GM18909 (cell line): Measurements from ENCODE around the gene PPP1R9B.

ENCODE experiments used
- ATAC-seq: cut with Tn5 transposase; IDR thresholded peaks from one replicate; pipeline ENCODE4 v1.9.1; 2021; ENCODE audit warnings: mild to moderate bottlenecking; ENCODE audit not compliant: unreplicated experiment, poor library complexity

Gene PPP1R9B, protein sequence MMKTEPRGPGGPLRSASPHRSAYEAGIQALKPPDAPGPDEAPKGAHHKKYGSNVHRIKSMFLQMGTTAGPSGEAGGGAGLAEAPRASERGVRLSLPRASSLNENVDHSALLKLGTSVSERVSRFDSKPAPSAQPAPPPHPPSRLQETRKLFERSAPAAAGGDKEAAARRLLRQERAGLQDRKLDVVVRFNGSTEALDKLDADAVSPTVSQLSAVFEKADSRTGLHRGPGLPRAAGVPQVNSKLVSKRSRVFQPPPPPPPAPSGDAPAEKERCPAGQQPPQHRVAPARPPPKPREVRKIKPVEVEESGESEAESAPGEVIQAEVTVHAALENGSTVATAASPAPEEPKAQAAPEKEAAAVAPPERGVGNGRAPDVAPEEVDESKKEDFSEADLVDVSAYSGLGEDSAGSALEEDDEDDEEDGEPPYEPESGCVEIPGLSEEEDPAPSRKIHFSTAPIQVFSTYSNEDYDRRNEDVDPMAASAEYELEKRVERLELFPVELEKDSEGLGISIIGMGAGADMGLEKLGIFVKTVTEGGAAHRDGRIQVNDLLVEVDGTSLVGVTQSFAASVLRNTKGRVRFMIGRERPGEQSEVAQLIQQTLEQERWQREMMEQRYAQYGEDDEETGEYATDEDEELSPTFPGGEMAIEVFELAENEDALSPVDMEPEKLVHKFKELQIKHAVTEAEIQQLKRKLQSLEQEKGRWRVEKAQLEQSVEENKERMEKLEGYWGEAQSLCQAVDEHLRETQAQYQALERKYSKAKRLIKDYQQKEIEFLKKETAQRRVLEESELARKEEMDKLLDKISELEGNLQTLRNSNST

DNA sequence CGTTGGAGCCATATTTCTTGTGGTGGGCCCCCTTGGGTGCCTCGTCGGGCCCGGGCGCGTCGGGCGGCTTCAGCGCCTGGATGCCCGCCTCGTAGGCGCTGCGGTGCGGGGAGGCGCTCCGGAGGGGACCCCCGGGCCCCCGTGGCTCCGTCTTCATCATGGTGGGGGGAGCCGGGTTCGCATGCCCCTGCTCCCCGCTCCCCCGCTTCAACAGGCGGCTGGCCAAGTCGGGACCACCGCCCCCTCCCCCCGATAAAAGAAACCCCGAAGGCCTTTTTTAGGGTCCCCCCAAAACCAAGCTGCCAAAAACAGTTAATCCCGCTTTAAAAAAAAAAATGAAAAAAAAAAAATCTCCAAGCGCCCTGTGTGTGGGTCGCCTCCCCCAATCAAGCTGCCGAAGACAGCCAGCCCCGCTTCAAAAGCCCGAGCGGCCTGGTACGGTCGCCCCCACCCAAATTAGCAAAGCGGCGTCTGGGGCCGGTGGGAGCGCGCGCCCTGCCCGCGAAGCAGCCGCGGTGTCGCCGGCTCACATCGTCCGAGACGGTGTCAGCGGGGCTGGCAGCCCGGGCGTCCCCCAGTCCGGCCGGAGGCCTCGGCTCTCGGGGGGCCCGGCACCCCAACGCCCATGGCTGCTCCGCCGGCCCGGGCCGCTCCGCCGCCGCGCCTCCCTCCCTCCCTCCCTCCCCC is at the start of gene PPP1R9B:
Gene PPP1R9B (minus strand): TSS at position 324 of the 687 bp plus-strand sequence. CDS start 164 bp downstream, at position 160.
- ATAC-seq: no peak

DNA sequence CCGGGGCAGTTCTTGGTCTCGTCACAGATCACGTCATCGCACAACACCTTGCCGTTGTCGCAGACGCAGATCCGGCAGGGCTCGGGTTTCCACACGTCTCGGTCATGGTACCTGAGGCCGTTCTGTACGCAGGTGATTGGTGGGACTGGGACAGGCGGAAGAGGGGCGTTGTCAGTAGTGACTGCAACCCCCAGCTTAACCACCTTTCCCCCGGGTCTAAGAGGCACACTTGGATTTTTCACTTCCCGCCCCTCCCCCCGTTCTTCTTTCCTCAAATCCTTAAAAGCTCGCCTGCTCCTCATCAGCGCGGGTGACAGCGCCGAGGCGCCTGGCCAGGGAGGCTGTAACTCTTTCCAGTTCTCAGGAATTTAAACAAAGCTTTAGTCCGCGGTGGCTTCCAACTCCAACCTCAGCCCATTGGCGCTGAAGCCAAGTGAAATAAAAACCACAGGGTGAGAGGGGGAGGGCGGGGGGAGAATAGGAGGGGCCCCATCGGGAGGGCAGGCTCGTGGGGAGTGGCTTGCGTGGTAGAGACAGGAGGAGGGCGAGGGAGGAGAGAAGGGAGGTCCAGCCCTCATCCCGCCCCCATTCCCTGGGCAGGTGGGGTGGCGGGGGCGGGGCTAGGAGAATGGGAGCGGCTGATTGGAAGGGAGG is 49.5 kb upstream of the PPP1R9B start:
- ATAC-seq: peak; percentile 29

DNA sequence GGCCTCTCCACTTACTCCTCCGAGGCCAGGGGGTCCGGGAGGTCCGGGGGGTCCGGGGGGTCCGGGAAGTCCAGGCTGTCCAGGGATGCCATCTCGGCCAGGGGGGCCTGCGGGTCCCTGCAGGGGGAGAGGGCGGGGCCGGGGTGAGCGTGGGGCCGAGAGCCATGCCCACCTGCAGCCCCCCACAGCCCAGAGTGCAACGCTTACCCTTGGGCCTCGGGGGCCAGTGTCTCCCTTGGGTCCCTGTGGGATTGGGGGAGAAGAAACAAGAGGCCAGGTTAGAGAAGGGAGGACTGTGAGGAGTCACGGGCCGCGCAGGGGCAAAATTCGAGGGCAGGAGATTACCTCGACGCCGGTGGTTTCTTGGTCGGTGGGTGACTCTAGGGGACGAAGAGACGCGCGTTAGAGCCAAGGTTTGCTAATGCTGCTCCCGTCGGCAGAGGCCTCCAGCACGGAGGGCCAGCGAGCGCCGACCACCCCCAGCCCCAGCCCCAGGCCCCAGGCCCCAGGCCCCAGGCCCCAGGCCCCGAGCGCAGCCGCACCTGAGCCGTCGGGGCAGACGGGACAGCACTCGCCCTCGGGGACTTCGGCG is 48.8 kb upstream of the PPP1R9B start:
- ATAC-seq: no peak

DNA sequence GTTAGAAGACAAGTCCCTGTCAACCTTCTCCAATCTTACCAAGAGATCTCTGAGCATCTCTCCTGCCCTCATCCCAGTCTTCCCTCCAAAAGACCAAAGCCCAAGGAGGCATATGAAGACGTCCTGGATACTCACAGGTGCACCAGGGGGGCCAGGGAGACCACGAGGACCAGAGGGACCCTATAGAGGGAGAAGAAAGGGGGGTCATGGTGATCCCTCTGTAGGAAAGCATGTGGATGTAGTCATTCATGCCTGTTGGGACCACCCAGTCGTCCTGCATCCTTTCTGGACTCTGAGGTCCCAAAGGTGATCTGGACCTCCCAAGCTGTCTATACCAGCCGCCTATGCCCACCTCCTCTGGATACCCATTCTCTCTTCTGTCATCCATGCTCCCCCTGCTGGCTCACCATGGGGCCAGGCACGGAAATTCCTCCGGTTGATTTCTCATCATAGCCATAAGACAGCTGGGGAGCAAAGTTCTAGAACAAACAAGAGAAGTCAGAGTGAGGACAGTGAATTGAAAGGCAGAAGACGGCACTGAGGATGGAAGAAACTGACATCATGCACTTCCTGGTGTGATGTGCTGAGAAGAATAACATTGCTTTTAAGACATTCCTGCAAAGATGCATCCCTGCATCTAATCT is 47.7 kb upstream of the PPP1R9B start:
- ATAC-seq: no peak

DNA sequence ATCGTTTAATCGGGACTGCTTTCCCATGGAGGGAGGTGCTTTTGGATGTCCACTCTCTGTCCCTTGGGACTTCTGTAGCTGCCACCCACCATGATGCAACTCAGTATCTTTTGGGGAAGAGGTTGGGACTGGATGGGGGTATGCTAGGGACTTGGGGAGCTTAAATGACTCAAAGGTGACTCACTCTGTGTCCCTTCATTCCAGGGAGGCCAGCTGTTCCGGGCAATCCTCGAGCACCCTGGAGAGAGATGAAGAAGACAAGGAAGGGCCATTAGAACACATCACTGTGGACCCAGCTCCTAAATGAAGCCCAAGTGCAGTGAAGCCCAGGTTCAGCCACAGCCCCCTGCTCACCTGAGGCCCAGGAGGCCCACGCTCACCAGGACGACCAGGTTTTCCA is 46.3 kb upstream of the PPP1R9B start:
- no peak for ATAC-seq

DNA sequence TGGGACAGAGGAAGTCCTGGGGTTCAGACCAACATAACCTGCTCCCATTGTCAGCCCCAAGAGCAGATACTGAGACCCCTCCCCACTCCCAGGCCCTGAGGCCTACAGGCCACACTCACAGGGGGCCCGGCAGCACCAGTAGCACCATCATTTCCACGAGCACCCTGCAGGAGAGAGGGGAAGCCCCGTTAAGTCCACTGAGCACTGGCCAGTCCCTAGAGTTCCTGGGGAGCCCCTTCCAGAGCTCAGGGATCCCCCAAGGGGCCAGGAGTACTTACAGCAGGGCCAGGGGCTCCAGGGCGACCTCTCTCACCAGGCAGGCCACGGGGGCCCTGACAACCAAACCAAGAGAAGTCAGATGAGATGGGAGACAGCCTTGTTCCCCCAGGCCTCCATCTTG is 45.6 kb upstream of the PPP1R9B start:
- ATAC-seq: no peak

DNA sequence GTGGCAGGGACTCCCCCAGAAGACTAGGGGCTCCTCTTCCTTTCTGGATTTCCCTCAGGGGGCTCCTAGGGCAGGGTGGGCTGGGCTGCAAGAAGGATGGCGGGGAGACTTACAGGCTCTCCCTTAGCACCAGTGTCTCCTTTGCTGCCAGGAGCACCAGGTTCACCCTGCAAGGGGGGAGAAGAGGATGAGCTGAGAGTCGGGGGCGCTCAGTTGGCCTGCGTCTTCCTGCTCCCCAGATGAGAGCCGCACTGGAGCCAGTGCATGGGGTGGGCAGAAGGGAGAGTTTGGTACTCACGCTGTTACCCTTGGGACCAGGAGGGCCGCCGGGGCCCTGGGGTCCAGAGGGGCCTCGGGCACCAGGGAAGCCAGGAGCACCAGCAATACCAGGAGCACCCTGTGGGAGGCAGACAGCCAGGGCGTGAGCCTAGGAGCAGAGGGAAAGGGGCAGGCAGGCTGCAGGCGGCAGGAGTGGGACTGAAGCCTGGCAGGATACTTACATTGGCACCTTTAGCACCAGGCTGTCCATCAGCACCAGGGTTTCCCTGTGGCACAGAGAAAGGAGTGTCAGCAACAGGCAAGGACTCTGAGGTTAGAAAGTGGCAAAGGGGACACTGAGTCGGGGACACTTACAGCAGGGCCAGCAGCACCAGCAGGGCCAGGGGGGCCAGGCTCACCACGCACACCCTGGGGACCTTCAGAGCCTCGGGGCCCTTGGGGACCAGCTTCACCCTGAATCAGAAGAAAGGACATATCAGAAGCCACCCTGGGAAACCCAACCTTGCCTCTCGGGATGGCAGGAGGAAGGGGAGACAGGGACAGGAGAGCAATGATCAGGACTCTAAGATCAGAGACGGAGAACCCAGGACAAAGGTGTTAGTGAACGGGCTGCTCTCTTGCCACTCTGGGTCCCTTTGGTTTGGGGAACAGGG is 44.7 kb upstream of the PPP1R9B start:
- no peak for ATAC-seq

DNA sequence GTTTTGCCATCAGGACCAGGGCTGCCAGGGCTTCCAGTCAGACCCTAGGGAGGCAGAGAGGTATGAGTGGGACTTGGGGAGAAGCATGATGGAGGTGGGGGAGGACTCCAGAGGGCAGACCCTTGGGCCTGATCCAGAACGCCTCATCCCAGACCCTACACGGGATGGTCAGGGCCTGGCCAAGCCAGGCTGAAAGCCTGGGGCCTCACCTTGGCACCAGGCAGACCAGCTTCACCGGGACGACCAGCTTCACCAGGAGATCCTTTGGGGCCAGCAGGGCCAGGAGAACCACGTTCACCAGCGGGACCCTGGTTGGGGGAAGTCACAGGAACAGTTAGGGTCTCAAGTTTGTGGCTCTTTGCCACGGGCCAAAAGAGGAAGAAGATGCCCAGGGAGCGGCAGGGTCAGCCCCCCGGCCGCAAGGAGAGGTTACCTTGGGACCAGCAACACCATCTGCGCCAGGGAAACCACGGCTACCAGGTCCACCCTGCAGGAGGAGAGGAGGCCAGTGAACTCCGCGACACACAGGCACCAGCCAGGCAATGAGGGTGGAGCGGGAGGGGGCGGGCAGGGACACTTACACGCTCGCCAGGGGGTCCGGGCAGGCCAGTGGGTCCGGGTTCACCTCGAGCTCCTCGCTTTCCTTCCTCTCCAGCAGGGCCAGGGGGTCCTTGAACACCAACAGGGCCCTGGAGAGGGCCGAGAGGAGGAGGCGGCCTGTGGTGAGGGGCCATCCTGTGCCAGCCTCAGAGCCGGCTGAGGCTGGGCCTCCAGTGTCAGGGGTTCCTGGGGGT is 43.9 kb upstream of the PPP1R9B start:
- ATAC-seq: no peak

DNA sequence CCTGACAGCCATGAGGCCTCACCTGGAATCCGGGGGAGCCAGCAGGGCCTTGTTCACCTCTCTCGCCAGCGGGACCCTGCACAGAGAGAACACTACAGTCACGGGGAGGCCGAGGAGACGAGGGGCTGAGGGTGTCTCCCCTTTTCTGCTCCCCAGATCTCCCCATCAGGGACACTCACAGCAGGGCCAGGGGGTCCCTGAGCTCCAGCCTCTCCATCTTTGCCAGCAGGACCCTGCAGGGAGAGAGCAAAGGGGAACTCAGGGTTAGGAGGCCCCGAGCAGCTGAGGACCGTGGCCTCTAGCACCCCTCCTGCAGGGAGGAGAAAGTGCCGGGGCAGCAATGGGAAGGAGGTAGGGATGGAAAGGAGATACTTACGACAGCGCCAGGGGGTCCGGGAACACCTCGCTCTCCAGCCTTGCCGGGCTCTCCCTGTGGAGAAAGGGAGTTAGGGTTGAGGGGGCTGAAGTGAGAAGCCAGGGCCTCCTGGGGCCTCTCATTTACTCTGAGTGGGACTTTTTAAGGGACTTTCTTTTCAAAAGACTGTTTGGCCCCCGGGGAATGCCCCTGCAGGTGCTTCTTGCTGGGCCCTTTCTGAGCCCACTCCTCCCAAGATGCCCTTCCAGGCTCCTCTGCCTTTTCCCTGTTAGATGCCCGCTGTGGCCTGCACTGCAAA is 42.3 kb upstream of the PPP1R9B start:
- no peak for ATAC-seq

DNA sequence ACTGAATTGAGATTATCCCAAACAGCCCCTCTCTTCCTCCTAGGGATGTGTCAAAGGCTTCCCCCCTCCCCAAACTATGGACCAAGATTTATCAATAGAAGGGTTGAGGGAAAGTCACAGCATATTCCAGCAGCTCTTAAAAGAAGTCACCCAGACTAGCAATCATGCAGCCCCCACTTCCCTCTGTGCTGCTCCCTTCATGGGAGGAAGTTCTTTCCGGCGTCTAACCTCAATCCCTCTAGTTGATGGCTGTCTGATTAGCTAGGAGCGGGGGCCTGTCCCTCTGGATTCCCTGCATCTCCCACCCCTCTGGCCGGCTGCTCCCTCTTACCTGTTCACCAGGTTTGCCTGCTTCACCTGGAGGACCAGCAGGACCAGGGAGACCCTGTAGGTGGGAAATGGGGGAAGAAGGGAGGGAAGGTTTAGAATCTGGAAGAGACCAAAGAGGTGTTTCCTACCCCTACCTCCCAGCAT is 41.7 kb upstream of the PPP1R9B start:
- no peak for ATAC-seq

DNA sequence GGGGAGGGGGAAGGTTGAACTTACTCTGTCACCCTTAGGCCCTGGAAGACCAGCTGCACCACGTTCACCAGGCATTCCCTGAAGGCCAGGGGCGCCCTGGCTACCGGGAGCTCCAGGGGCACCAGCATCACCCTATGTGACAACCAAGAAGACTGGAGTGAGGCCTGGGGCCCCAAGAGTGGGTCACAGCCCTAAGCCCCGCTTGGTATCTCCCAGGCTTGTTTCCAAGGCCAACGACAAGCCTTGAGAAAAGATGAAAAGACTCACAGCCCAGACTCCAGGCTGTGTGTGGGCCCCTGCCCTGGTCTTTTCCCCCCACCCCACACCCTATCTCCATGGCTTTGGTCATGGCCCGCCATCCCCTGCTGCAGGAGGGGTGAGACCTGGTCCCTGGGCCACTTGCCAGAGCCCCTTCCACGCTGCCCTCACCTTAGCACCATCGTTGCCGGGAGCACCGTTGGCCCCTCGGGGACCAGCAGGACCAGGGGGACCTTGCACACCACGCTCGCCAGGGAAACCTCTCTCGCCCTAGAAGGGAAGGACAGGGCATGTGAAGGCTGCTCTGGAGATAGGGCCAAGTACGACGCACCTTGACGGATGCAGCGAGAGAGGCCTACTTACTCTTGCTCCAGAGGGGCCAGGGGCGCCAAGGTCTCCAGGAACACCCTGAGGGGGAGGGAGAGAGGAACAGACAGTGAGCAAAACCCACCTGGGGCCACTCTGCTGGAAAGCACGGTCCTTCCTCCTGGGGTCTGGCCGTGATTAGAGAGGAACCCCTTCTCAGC is 41.1 kb upstream of the PPP1R9B start:
- ATAC-seq: no peak

DNA sequence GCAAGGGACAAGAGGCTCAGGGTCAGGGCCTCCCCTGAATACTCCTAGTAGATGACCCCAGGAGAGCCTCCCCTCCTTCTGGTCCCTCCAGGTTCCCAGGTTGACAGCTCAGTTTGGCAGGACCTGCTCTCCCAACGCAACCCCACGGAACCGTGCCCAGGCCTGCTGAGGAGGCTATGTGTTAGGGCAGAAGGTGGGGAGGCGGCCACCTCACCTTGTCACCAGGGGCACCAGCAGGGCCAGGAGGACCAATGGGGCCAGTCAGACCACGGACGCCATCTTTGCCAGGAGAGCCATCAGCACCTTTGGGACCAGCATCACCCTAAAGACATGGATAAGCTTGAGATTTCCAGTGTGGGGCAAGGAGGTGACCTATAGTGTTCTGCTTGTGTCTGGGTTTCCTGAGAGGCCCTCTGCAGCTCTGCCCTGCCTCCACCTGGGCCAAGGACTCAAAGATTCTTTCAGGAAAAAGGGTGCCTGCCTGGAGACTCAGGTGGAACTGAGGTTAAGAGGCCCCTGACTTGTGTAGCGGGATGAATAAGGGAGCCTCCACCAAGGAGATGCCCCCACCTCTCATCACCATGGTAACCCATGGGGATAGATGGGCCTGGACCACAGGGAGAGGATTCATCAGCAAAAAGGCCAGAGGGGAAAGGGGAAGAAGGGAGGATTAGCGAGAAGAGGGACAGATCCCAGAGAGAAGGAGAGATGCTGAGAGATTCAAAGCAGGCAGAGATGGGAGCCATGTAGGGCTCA is 40.3 kb upstream of the PPP1R9B start:
- ATAC-seq: no peak

DNA sequence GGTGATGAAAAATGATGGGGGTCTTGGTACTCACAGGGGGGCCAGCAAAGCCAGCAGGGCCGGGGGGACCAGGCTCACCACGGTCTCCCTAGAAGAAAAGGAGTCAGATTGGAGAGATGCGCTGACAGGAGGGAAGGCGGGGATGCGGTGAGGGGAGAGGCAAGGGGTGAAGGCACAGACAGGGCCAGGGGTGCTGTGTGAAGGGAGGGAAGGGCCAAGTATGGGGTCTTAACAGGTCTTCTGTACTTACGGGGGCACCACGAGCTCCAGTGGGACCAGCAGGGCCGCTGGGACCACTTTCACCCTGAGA is 39.8 kb upstream of the PPP1R9B start:
- no peak for ATAC-seq

DNA sequence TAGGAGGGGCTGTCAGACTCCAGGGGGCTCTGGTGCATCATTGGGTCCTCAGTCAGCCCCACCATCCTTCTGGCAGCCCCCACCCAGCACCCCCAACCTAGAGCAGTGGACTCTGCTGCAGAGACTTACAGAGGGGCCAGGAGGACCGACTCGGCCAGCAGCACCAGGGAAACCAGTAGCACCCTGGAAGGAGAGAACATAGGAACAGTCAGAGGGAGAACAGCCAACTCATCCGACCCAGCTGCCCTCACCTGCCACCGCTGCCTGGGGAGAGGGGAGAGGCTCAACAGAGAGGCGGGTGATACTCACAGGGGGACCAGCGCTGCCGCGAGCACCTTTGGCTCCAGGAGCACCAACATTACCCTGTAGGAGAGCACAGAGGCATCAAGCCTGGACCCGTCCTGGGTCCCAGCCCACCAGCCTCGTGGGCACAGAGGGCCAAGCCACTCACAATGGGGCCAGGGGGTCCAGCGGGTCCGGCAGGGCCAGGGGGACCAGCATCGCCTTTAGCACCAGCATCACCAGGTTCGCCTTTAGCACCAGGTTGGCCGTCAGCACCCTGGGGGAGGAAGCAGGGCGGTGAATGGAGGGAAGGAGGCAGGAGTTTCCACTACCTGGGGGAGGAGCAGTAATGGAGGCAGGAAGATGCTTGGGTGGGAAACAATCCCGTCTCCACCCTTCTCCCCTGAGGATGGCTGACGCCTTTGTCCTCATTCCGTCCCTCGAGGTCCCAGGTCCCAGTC is 39.2 kb upstream of the PPP1R9B start:
- no peak for ATAC-seq

DNA sequence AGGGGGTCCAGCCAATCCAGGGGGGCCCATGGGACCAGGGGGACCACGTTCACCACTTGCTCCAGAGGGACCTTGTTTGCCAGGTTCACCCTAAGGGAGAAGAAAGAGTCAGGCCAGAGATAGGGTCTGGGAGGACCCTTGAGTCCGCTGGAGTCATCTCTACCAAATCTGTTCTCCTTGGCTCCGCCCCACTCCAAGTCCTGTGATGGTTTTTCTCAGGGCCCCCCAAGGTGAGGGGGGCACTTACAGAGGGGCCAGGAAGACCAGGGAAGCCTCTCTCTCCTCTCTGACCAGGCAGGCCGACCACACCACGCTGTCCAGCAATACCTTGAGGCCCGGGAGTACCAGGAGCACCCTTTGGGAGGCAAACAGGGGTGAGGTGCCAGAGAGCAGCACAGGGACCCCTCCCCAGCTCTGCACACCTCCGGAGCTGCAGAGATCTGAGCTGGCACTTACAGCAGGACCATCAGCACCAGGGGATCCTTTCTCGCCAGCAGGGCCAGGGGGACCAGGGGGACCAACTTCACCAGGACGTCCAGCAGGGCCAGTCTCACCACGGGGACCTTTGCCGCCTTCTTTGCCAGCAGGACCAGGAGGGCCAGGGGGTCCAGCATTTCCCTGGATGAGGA is 38.6 kb upstream of the PPP1R9B start:
- no peak for ATAC-seq
